K562 treated with DMSO at 1 percent for 48 hours (cell line): Measurements from ENCODE around the gene FAM236D. TPM values are rescaled to one million over a fixed set of nuclear protein-coding genes. Genes with fewer than 3 reads are reported as not detected.

ENCODE experiments used
- total RNA-seq: library from RNA; unstranded; fragments of 300-600 nt; gene quantifications from 2 replicates; pipeline ENCODE4 v1.2.3, GENCODE V29; 2022; ENCODE audit warnings: low replicate concordance; ENCODE audit errors: extremely low read depth

FAM236D gene
- not detected in 2 replicates for total RNA-seq

DNA sequence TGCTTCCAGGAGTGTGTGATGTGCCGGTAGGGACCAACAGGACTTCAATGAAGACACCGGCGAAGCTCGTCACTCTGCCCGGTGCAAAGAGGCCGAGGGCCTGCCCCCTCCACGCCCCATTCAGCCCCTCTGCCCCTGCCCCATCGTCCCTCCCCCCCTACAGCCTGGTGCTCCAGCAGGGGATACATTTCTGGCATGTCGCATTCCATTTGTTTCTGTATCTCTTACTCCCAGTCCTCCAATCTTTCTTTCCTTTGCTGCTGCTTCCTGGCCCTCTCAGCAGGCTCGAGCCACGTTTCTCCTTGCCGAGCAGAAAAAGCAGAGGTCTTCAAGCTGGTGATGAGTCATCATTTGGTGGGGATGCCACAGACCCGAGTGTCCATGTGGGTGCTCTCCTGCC lies at the start of gene FAM236D:
FAM236D (minus strand) TSS at position 101 of the 400 bp plus-strand sequence; CDS start at position 1, 100 bp downstream.

DNA sequence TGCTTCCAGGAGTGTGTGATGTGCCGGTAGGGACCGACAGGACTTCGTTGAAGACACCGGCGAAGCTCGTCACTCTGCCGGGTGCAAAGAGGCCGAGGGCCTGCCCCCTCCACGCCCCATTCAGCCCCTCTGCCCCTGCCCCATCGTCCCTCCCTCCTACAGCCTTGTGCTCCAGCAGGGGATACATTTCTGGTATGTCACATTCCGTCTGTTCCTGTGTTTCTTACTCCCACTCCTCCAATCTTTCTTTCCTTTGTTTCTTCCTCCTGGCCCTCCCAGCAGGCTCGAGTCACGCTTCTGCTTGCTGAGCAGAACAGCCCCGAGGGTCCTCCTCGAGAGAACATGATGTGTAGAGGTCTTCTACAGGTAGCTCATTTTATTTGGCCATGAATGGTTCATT lies 25.4 kb downstream of the FAM236D start, which contains the start of gene FAM236B:
FAM236B (minus strand) TSS at position 101 of the 400 bp plus-strand sequence; CDS start at position 1, 100 bp downstream.

DNA sequence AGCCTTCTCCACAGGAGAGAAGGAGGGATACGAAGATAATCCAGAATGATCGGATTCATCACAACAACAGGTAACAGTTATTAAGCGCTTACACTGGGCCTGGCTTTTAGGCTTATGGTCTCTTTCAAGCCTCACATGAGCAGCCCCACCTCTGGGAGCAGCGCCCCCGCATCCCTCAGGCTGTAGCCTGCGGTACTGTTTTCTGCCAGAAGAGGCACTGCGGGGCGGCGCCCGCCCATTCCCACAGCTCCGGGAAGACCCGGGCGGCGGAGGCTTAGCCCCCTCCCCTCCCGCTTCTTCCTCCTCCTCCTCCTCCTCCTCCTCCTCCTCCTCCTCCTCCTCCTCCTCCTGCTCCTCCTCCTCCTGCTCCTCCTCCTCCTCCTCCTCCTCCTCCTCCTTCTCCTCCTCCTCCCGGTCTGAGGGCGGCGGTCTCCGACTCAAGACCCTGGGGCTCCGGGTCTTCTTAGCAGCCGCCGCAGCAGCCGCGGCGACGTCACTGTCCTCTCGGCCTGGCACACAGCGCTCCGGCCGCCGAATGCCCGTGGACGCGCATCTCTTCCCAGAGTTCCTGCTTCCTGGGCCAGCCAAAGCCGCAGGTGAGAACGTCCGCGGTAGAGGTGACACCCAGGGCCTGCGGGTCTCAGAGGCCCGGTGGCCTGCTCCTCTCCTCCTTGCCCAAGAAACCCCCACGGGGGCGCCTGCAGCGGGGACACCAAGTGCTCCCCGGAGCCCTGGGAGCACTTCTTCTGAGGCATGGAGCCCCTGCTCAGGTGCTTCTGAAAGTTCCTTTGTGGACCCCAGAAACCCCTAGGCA lies 31.1 kb downstream of the FAM236D start, which contains the start of gene DMRTC1B:
DMRTC1B (plus strand) TSS at position 238 of the 814 bp plus-strand sequence. CDS start 68,246 bp downstream, outside the sequence.

Other genes starting within 250 kb of the FAM236D start
- gene HDAC8, start 235.4 kb downstream of the FAM236D start, total RNA-seq, result not detected in 2 replicates
- 80.1 TPM in 1 of 2 replicates, not detected in the other for gene PHKA1, start 93.9 kb downstream of the FAM236D start, total RNA-seq
- not detected in 2 replicates for gene DMRTC1B, start 31.3 kb downstream of the FAM236D start, total RNA-seq
- gene FAM236B, start 25.6 kb downstream of the FAM236D start, total RNA-seq, result not detected in 2 replicates
- gene FAM236C, start 104.4 kb upstream of the FAM236D start, total RNA-seq, result not detected in 2 replicates
- gene FAM236A, start 130.0 kb upstream of the FAM236D start, total RNA-seq, result not detected in 2 replicates
- not detected in 2 replicates for gene DMRTC1, start 135.6 kb upstream of the FAM236D start, total RNA-seq
- gene PABPC1L2B, start 194.7 kb upstream of the FAM236D start, total RNA-seq, result not detected in 2 replicates